HEK293T (cell line): ENCODE data around the gene RPL5.

Source experiments
- CTCF ChIA-PET: fragments of 350-600 bp; formaldehyde crosslinking; extraction: SDS; loops from one replicate; lab custom pipeline; 2021; ENCODE audit warnings: antibody characterized with exemption, inconsistent platforms; lab: Yijun Ruan, JAX
- POLR2A ChIA-PET: fragments of 350-600 bp; formaldehyde crosslinking; extraction: SDS; loops from one replicate; lab custom pipeline; 2020; ENCODE audit warnings: antibody characterized with exemption, inconsistent platforms; lab: Yijun Ruan, JAX
- DNase-seq: peaks from one replicate; pipeline ENCODE4 v3.0.0; 2012; ENCODE audit warnings: mixed read lengths; ENCODE audit errors: extremely low spot score
- ARNT ChIP-seq: fragments of 450-650 bp; IDR thresholded peaks from 2 replicates; pipeline ENCODE4 v1.6.1; 2017; ENCODE audit warnings: mild to moderate bottlenecking
- BHLHE40 ChIP-seq: fragments of 450-650 bp; IDR thresholded peaks from 2 replicates; pipeline ENCODE4 v1.6.1; 2016; ENCODE audit warnings: mild to moderate bottlenecking, moderate library complexity, borderline replicate concordance
- CTBP1 ChIP-seq: fragments of 450-650 bp; IDR thresholded peaks from 2 replicates; pipeline ENCODE4 v1.6.1; 2016; ENCODE audit warnings: borderline replicate concordance
- ELF4 ChIP-seq: fragments of 450-650 bp; IDR thresholded peaks from 2 replicates; pipeline ENCODE4 v1.6.1; 2017; ENCODE audit warnings: antibody characterized with exemption
- FOXA1 ChIP-seq: fragments of 450-650 bp; IDR thresholded peaks from 2 replicates; pipeline ENCODE4 v1.6.1; 2016; ENCODE audit warnings: mild to moderate bottlenecking
- FOXK2 ChIP-seq: fragments of 450-650 bp; IDR thresholded peaks from 2 replicates; pipeline ENCODE4 v1.6.1; 2016; ENCODE audit warnings: mild to moderate bottlenecking
- FOXM1 ChIP-seq: fragments of 450-650 bp; IDR thresholded peaks from 2 replicates; pipeline ENCODE4 v1.6.1; 2017; ENCODE audit warnings: mild to moderate bottlenecking, borderline replicate concordance
- HDGF ChIP-seq: fragments of 450-650 bp; IDR thresholded peaks from 2 replicates; pipeline ENCODE4 v1.6.1; 2017; ENCODE audit warnings: antibody characterized with exemption, borderline replicate concordance
- L3MBTL2 ChIP-seq: fragments of 450-650 bp; conservative IDR thresholded peaks from 2 replicates; pipeline ENCODE4 v1.6.1; 2016; ENCODE audit warnings: mild to moderate bottlenecking
- LEF1 ChIP-seq: fragments of 450-650 bp; IDR thresholded peaks from 2 replicates; pipeline ENCODE4 v1.6.1; 2017; ENCODE audit warnings: mild to moderate bottlenecking, borderline replicate concordance
- NFRKB ChIP-seq: fragments of 450-650 bp; IDR thresholded peaks from 2 replicates; pipeline ENCODE4 v1.6.1; 2016; ENCODE audit warnings: mild to moderate bottlenecking, moderate library complexity
- SP1 ChIP-seq: fragments of 450-650 bp; IDR thresholded peaks from 2 replicates; pipeline ENCODE4 v1.6.1; 2017
- SUZ12 ChIP-seq: fragments of 450-650 bp; IDR thresholded peaks from 2 replicates; pipeline ENCODE4 v1.6.1; 2016; ENCODE audit warnings: mild to moderate bottlenecking
- TARDBP ChIP-seq: fragments of 450-650 bp; IDR thresholded peaks from 2 replicates; pipeline ENCODE4 v1.6.1; 2016
- ZNF384 ChIP-seq: fragments of 450-650 bp; IDR thresholded peaks from 2 replicates; pipeline ENCODE4 v1.6.1; 2016
- TF ChIP-seq, protein P1 (sequence below): fragments of 450-650 bp; IDR thresholded peaks from 2 replicates; pipeline ENCODE4 v1.6.1; 2016

The RPL5 gene

DNA sequence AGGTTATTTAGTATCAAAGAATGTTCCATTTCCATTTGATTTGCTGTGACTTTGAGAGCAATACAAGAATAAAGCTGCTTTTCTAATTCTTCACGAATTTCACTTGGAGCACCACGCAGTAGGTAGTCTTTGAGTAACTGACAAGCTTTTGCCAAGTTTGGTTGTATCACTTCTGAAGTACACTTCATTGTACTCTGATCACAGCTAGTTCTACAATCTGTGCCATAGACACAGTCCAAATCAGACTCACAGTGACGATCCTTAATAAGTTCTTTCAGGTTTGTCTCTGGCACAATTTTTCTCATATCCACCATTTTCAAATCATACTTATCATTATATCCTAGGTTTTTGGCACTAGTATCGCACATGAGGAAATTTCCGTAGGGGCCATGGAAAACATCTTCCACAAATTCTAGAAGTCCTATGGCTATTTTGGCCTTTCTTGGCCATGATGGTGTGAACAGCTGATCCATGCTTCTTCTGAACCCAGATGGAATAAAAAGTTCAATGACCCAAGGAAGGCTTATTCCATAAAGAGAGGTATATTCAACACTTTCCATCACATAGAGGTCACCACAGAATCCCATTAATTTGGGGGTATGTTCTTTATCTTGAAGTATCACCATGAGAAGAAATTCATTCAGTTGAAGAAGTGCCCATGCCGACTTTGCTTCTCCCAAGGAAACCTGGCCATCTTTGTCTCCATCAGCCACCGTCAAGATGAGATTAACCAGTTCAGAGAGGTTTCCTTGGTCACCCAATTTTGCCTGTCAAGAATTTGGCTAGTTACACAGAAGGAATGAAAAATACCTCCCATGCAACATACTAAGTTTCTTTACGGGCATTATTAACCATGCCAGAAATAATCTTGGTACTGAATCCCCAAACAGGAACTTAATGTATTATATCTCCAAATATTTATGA, 11.9 kb downstream of the RPL5 start:
- CTCF ChIA-PET: interaction anchor here (0.7 to 1.5 kb wide), 4 partner anchors 8 to 150 kb away, joined by 3 to 4 read pairs (median 3); no protein-coding TSS in a partner anchor
- DNase-seq: no peak
- TF ChIP-seq FOXA1 (no peak), HDGF (no peak), CTBP1 (no peak), ZNF384 (no peak), LEF1 (no peak), L3MBTL2 (no peak), NFRKB (no peak)
- POLR2A ChIA-PET: interaction anchor here (3.0 kb wide), 1 partner anchor 12 kb away, joined by 27 read pairs; the partner anchor contains the start of gene RPL5

DNA sequence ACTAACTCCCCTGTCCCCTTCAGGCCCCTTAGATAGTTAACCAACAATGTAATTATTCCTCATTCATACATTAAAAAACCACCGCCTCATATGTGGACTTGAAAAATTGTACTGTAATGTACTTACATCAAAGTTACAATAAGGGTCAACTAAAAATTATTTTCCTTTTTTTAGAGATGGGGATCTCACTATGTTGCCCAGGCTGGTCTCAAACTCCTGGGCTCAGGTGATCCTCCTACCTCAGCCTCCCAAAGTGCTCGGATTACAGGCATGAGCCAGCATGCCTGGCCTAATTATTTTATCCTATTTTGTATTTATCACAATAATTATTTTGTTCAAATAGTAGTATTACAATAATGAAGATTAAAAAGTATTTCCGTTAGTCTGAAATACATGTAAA, 12.6 kb downstream of the RPL5 start:
- DNase-seq: no peak
- ChIA-PET POLR2A (no interaction called here), CTCF (no interaction called here)
- TF ChIP-seq SP1 (no peak), CTBP1 (no peak), NFRKB (no peak), FOXM1 (no peak), FOXK2 (no peak), LEF1 (no peak), ARNT (no peak)
- TF ChIP-seq, protein P1, sequence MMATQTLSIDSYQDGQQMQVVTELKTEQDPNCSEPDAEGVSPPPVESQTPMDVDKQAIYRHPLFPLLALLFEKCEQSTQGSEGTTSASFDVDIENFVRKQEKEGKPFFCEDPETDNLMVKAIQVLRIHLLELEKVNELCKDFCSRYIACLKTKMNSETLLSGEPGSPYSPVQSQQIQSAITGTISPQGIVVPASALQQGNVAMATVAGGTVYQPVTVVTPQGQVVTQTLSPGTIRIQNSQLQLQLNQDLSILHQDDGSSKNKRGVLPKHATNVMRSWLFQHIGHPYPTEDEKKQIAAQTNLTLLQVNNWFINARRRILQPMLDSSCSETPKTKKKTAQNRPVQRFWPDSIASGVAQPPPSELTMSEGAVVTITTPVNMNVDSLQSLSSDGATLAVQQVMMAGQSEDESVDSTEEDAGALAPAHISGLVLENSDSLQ: no peak

DNA sequence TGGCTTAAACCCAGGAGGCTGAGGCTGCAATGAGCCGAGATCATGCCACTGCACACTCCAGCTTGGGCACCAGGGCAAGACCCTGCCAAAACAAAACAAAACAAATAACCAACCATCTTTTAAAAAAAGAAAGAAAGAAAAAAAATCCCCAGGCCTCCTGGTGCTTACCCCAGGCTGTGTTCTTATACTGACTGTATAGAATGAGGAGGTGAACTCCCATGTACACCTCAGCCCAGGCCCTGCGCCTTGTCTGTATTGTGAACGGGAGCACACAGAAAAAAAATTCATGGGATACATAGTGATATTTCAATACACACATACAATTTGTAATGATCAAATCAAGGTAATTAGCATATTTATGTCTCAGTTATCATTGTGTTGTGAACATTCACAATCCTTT, 14.1 kb downstream of the RPL5 start:
- TF ChIP-seq TARDBP (no peak), SUZ12 (no peak), SP1 (no peak), ELF4 (no peak), NFRKB (no peak), ZNF384 (no peak), ARNT (no peak), FOXK2 (no peak), BHLHE40 (no peak), HDGF (no peak), CTBP1 (no peak), FOXM1 (no peak), FOXA1 (no peak), L3MBTL2 (no peak)
- TF ChIP-seq, protein P1: no peak
- no peak for DNase-seq
- CTCF ChIA-PET: interaction anchor here (0.9 kb wide), 1 partner anchor 149 kb away, joined by 3 read pairs; no protein-coding TSS in a partner anchor
- POLR2A ChIA-PET: no interaction called here

DNA sequence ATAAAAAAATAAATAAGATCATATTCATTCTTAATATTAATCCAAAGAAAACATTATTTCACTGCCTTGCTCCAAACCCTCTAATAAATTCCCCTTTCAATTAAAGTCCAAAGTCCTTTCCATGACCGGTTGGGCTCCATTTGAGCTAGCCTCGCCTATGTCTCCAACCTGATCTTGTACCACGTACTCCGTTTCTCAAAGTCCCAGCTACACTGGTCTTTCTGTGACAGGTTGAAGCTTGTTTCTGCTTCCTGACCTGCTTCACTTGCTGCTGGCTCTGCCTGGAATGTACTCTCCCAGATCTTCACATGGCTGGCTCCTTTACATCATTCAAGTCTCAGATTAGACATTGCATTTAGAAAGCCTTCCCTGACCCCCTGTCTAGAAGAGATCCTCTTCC, 16.4 kb downstream of the RPL5 start:
- ChIA-PET POLR2A (interaction anchor here (0.6 kb wide), 1 partner anchor 10 kb away, joined by 3 read pairs; no protein-coding TSS in a partner anchor), CTCF (no interaction called here)
- TF ChIP-seq ZNF384 (no peak), ELF4 (no peak), LEF1 (no peak), FOXA1 (no peak), SP1 (no peak), NFRKB (no peak), FOXM1 (no peak), L3MBTL2 (no peak), FOXK2 (no peak), ARNT (no peak), CTBP1 (no peak), SUZ12 (no peak), BHLHE40 (no peak), HDGF (no peak), TARDBP (no peak)
- TF ChIP-seq, protein P1: no peak
- no peak for DNase-seq

DNA sequence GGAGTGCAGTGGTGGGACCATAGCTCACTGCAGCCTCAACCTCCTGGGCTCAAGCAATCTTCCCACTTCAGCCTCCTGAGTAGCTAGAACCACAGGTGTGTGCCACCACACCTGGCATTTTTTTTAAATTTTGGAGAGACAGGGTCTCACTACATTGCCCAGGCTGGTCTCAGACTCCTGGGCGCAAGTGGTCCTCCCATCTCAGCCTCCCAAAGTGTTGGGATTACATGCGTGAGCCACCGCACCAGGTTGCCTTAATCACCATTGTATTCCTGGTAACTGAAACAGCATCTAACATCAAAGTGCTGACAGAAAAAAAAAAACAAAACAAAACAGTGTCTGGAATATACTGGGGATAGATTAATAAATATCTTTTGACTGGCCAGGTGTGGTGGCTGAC, 18.2 kb downstream of the RPL5 start:
- ChIA-PET POLR2A (no interaction called here), CTCF (interaction anchor here (1.2 kb wide), 1 partner anchor 154 kb away, joined by 3 read pairs; no protein-coding TSS in a partner anchor)
- DNase-seq: no peak

More for the DNA sequence above, 18.2 kb downstream of the RPL5 start:
- TF ChIP-seq ELF4: no peak
- TF ChIP-seq ARNT: no peak
- TF ChIP-seq SP1: no peak
- TF ChIP-seq FOXK2: no peak
- TF ChIP-seq FOXA1: no peak
- no peak for TF ChIP-seq NFRKB
- no peak for TF ChIP-seq ZNF384
- no peak for TF ChIP-seq LEF1
- TF ChIP-seq CTBP1: no peak
- TF ChIP-seq, protein P1: no peak
- no peak for TF ChIP-seq SUZ12
